ENCODE data around the gene TUBG2.

GRCh38 chr17:42623732-42624596, 35.1 kb upstream of the TUBG2 start:
- TF ChIP-seq CTCF (IDR thresholded peaks at IDR 0.05; ENCODE audit: poor library complexity, severe bottlenecking) (no peak), POLR2AphosphoS5 (IDR thresholded peaks at IDR 0.05) (no peak), EP300 (conservative IDR thresholded peaks at IDR 0.05; ENCODE audit: poor library complexity, severe bottlenecking) (no peak), REST (IDR thresholded peaks at IDR 0.05; ENCODE audit: borderline replicate concordance) (no peak), RAD21 (conservative IDR thresholded peaks at IDR 0.05) (no peak), TAF1 (IDR thresholded peaks at IDR 0.05; ENCODE audit: low read depth) (no peak), EZH2 (IDR thresholded peaks at IDR 0.05; ENCODE audit: borderline replicate concordance, insufficient read depth, low read length, poor library complexity, severe bottlenecking) (no peak), MXI1 (conservative IDR thresholded peaks at IDR 0.05; ENCODE audit: poor library complexity, severe bottlenecking) (no peak)

Data from neural cell (in vitro differentiated cells).